Gastrocnemius medialis (tissue), 4 donors: ENCODE data around the gene SKA1. TPM values are rescaled to one million over a fixed set of nuclear protein-coding genes. Genes with fewer than 3 reads are reported as not detected.

Source experiments
- ATAC-seq, 2 donors: fragments of 150-250 bp; one replicate each; pipeline ENCODE4 v1.9.1; 2016
- DNase-seq, 2 donors: peaks; one replicate each; pipeline ENCODE4 v3.0.0-alpha.2; 2019
- H3K27ac ChIP-seq, 4 donors: fragments of 200-600 bp; sonication (generic); 1 replicate in 1 of 4; 2 replicates in 3 of 4; pipeline ENCODE4 v1.5.1; 2016 to 2018; ENCODE audit warnings: mild to moderate bottlenecking in 2 of 4, moderate library complexity in 1 of 4
- H3K27me3 ChIP-seq, 3 donors: fragments of 200-600 bp; sonication (generic) in 2 of 3; 1 replicate in 1 of 3; 2 replicates in 2 of 3; pipeline versions ENCODE4 v1.5.1 to v1.6.0; 2016 to 2019; ENCODE audit warnings: mild to moderate bottlenecking in 1 of 3, moderate library complexity in 1 of 3
- H3K36me3 ChIP-seq, 2 donors: fragments of 200-600 bp; sonication (generic) in 1 of 2; one replicate each; pipeline ENCODE4 v1.5.1; 2017 to 2018
- H3K4me1 ChIP-seq, 2 donors: fragments of 200-600 bp; sonication (generic) in 1 of 2; one replicate each; pipeline ENCODE4 v1.5.1; 2016 to 2017; ENCODE audit warnings: mild to moderate bottlenecking in 2 of 2
- H3K4me3 ChIP-seq, 4 donors: fragments of 200-600 bp; sonication (generic) in 3 of 4; 1 replicate in 1 of 4; 2 replicates in 3 of 4; pipeline ENCODE4 v1.5.1; 2016 to 2019; ENCODE audit warnings: mild to moderate bottlenecking in 2 of 4
- H3K9me3 ChIP-seq, 3 donors: fragments of 200-600 bp; sonication (generic) in 2 of 3; 1 replicate in 1 of 3; 2 replicates in 2 of 3; pipeline ENCODE4 v1.5.1; 2016 to 2019
- CTCF ChIP-seq, 5 experiments: fragments of 450-650 bp in 3 of 5; fragments of 200-600 bp in 2 of 5; sonication (generic) in 2 of 5; IDR thresholded peaks in 4 of 5; conservative IDR thresholded peaks in 1 of 5; 1 replicate in 4 of 5; 2 replicates in 1 of 5; pipeline ENCODE4 v1.5.1; 2016 to 2019; ENCODE audit warnings: antibody characterized with exemption in 5 of 5, mild to moderate bottlenecking in 3 of 5, moderate library complexity in 3 of 5
- POLR2A ChIP-seq, 2 donors: fragments of 450-650 bp; IDR thresholded peaks; one replicate each; pipeline ENCODE4 v1.6.1; 2017; ENCODE audit warnings: antibody characterized with exemption in 2 of 2, mild to moderate bottlenecking in 2 of 2, moderate library complexity in 2 of 2
- in situ Hi-C, 4 donors: fragments of 200-750 bp; cut with MboI; loops; one replicate each; pipeline versions ENCODE4 v1.15.0 to v1.8.0; 2017; ENCODE audit warnings: low sequenced_read_pairs in 4 of 4
- intact Hi-C: fragments of 100-400 bp; cut with DNase I; formaldehyde crosslinking; loops from one replicate; pipeline ENCODE4 v1.15.1; 2023; ENCODE audit warnings: low total_unique reads
- total RNA-seq, 4 donors: library from RNA; depleted of rRNA; stranded (reverse); fragments of >200 nt; gene quantifications; one replicate each; pipeline versions ENCODE4 v1.1.0 to v1.2.3, GENCODE V29; 2016

The SKA1 gene
- total RNA-seq, 4 donors from 2014 or later: 0.15 to 0.16 TPM; not detected in 2

GRCh38 chr18:50350699-50351098 is 24.1 kb upstream of the SKA1 start:
- Histone ChIP-seq H3K36me3 (no peaks in the 10 kb centered on the region), H3K27me3 (peaks cover 0 to 3% (median 0%) of the 10 kb centered on the region in 3 donors), H3K4me1 (no peaks in the 10 kb centered on the region), H3K27ac (no peak overlapping the region), H3K4me3 (no peak overlapping the region), H3K9me3 (no peaks in the 10 kb centered on the region)
- ATAC-seq: no peak
- TF ChIP-seq POLR2A (IDR thresholded peaks at IDR 0.05) (no peak), CTCF (IDR thresholded peaks at IDR 0.05 in 4 of 5, conservative IDR thresholded peaks at IDR 0.05 in 1 of 5) (no peak)
- DNase-seq: no peak
- intact Hi-C loops (no loop called here), in situ Hi-C loops (loop anchor here in 1 of 4 donors (10.0 kb wide), 1 partner anchor 86 kb away; the partner anchor contains the start of gene CFAP53)

- TF ChIP-seq POLR2A (IDR thresholded peaks at IDR 0.05) (no peak), CTCF (IDR thresholded peaks at IDR 0.05 in 4 of 5, conservative IDR thresholded peaks at IDR 0.05 in 1 of 5) (no peak)
- in situ Hi-C loops: loop anchor here in 1 of 4 donors (10.0 kb wide), 1 partner anchor 91 kb away; the partner anchor contains the start of gene CFAP53
- no peaks in the 10 kb centered on the region for H3K36me3 ChIP-seq
- DNase-seq (no peak), ATAC-seq (no peak)
- no peak overlapping the region for H3K4me3 ChIP-seq
- no peak overlapping the region for H3K27ac ChIP-seq
- H3K27me3 ChIP-seq: no peaks in the 10 kb centered on the region
- peaks cover 0 to 4% of the 10 kb centered on the region in 2 donors for H3K4me1 ChIP-seq
- intact Hi-C loops: loop anchor here (5.0 kb wide), 4 partner anchors 69 to 344 kb away; partner anchors contain the start of genes CFAP53 and CXXC1
- no peaks in the 10 kb centered on the region for H3K9me3 ChIP-seq
Observed at GRCh38 chr18:50356036-50356945, 18.6 kb upstream of the SKA1 start.

GRCh38 chr18:50358844-50359243 is 16.0 kb upstream of the SKA1 start:
- intact Hi-C loops: loop anchor here (5.0 kb wide), 4 partner anchors 72 to 347 kb away; partner anchors contain the start of genes CFAP53 and CXXC1
- Histone ChIP-seq H3K27me3 (no peaks in the 10 kb centered on the region), H3K9me3 (no peaks in the 10 kb centered on the region), H3K36me3 (no peaks in the 10 kb centered on the region), H3K4me3 (no peak overlapping the region), H3K4me1 (peaks cover 0 to 4% of the 10 kb centered on the region in 2 donors), H3K27ac (no peak overlapping the region)
- in situ Hi-C loops: loop anchor here in 1 of 4 donors (10.0 kb wide), 1 partner anchor 94 kb away; the partner anchor contains the start of gene CFAP53
- no peak for TF ChIP-seq POLR2A (IDR thresholded peaks at IDR 0.05)
- no peak for TF ChIP-seq CTCF (IDR thresholded peaks at IDR 0.05 in 4 of 5, conservative IDR thresholded peaks at IDR 0.05 in 1 of 5)
- DNase-seq (no peak), ATAC-seq (no peak)

- H3K9me3 ChIP-seq: no peaks in the 10 kb centered on the region
- H3K27me3 ChIP-seq: no peaks in the 10 kb centered on the region
- H3K4me3 ChIP-seq: no peak overlapping the region
- TF ChIP-seq CTCF (IDR thresholded peaks at IDR 0.05 in 4 of 5, conservative IDR thresholded peaks at IDR 0.05 in 1 of 5): no peak
- no peak for TF ChIP-seq POLR2A (IDR thresholded peaks at IDR 0.05)
- intact Hi-C loops: loop anchor here (5.0 kb wide), 4 partner anchors 73 to 348 kb away; partner anchors contain the start of genes CFAP53 and CXXC1
- ATAC-seq (no peak), DNase-seq (no peak)
- no peak overlapping the region for H3K27ac ChIP-seq
- in situ Hi-C loops: loop anchor here in 1 of 4 donors (10.0 kb wide), 1 partner anchor 95 kb away; the partner anchor contains the start of gene CFAP53
- peaks cover 0 to 4% of the 10 kb centered on the region in 2 donors for H3K4me1 ChIP-seq
- H3K36me3 ChIP-seq: no peaks in the 10 kb centered on the region
Observed at GRCh38 chr18:50359806-50360205, 15.0 kb upstream of the SKA1 start.
